Smooth muscle cell (in vitro differentiated cells): Measurements from ENCODE around the gene GJB1. TPM values are rescaled to one million over a fixed set of nuclear protein-coding genes. Genes with fewer than 3 reads are reported as not detected.
A peak's percentile ranks its signal among the peaks of the same experiment; 100 is the strongest.

Experiments
- DNase-seq: peaks from one replicate; lab custom pipeline; 2025; ENCODE audit not compliant: unreplicated experiment; lab: John Stamatoyannopoulos, UW
- H2AFZ ChIP-seq: fragments of 200-600 bp; sonication (generic); 2 replicates; pipeline ENCODE4 v1.6.0; 2016; ENCODE audit warnings: antibody characterized with exemption, low read depth, mild to moderate bottlenecking
- H3F3A ChIP-seq: fragments of 200-600 bp; sonication (generic); 2 replicates; pipeline ENCODE4 v1.6.0; 2017; ENCODE audit warnings: antibody characterized with exemption, low read depth
- H3K27ac ChIP-seq: fragments of 200-600 bp; sonication (generic); 2 replicates; pipeline ENCODE4 v1.5.1; 2016; ENCODE audit warnings: low read depth, mild to moderate bottlenecking
- H3K27me3 ChIP-seq: fragments of 200-600 bp; sonication (generic); 2 replicates; pipeline ENCODE4 v1.6.1; 2016; ENCODE audit warnings: low read depth, mild to moderate bottlenecking
- H3K36me3 ChIP-seq: fragments of 200-600 bp; sonication (generic); 2 replicates; pipeline ENCODE4 v1.5.1; 2016; ENCODE audit warnings: low read depth
- H3K4me1 ChIP-seq: fragments of 200-600 bp; sonication (generic); 2 replicates; pipeline ENCODE4 v1.5.1; 2016; ENCODE audit warnings: low read depth
- H3K4me2 ChIP-seq: fragments of 200-600 bp; sonication (generic); 2 replicates; pipeline ENCODE4 v1.6.0; 2016; ENCODE audit warnings: mild to moderate bottlenecking
- H3K4me3 ChIP-seq: fragments of 200-600 bp; sonication (generic); 2 replicates; pipeline ENCODE4 v1.5.1; 2016; ENCODE audit warnings: mild to moderate bottlenecking
- H3K79me2 ChIP-seq: fragments of 200-600 bp; sonication (generic); 2 replicates; pipeline ENCODE4 v1.6.0; 2016; ENCODE audit warnings: low read depth, mild to moderate bottlenecking
- H3K9ac ChIP-seq: fragments of 200-600 bp; sonication (generic); 2 replicates; pipeline ENCODE4 v1.6.0; 2016; ENCODE audit warnings: low read depth
- H3K9me3 ChIP-seq: fragments of 200-600 bp; sonication (generic); replicated peaks from 2 replicates; pipeline ENCODE4 v1.5.1; 2016; ENCODE audit warnings: low read depth
- H4K20me1 ChIP-seq: fragments of 200-600 bp; sonication (generic); 2 replicates; pipeline ENCODE4 v1.6.0; 2016; ENCODE audit warnings: low read depth
- CTCF ChIP-seq: fragments of 200-600 bp; sonication (generic); IDR thresholded peaks from 2 replicates; pipeline ENCODE4 v1.5.1; 2017; ENCODE audit warnings: borderline replicate concordance, mild to moderate bottlenecking, antibody characterized with exemption; ENCODE audit not compliant: insufficient read depth, poor library complexity, severe bottlenecking
- WGBS: methylation state at CpG from one replicate; pipeline ENCODE4 v1.1.7; 2016; ENCODE audit warnings: low lambda C conversion rate; 5-methylcytosine and 5-hydroxymethylcytosine counted together
- polyA plus RNA-seq: library from polyadenylated mRNA; unstranded; fragments of >200 nt; fragmentation: Nextera tagmentation; extraction: Ambion mirVana; gene quantifications from 2 replicates; pipeline ENCODE4 v1.2.1, GENCODE V29; 2016
- total RNA-seq: library from RNA; depleted of rRNA; stranded (reverse); fragments of >200 nt; gene quantifications from 2 replicates; pipeline ENCODE4 v1.2.3, GENCODE V29; 2014

Gene GJB1
- total and polyA plus RNA-seq, 2 experiments from 2014 or later, result not detected

- Histone ChIP-seq H4K20me1 (no peaks in the 10 kb centered on the region), H3K4me3 (peak overlapping the region; percentile 88), H3K4me2 (peak overlapping the region; percentile 81), H3K27me3 (no peaks in the 10 kb centered on the region), H3K9me3 (no peaks in the 10 kb centered on the region), H3K9ac (no peak overlapping the region), H3K27ac (no peak overlapping the region), H3K79me2 (no peaks in the 10 kb centered on the region), H3K4me1 (no peaks in the 10 kb centered on the region), H3F3A (no peaks in the 10 kb centered on the region), H3K36me3 (no peaks in the 10 kb centered on the region), H2AFZ (no peak overlapping the region)
- no peak for TF ChIP-seq CTCF
- 44% methylated on average over 6 of the region's 8 CpGs for WGBS
- DNase-seq, result no peak
Measured at GRCh38 chrX:71251466-71251973, 28.5 kb downstream of the GJB1 start.

GRCh38 chrX:71252221-71252620, 29.2 kb downstream of the GJB1 start:
- Histone ChIP-seq H3K9ac (no peak overlapping the region), H3K79me2 (no peaks in the 10 kb centered on the region)
- TF ChIP-seq CTCF, result no peak

GRCh38 chrX:71253253-71254091, 30.4 kb downstream of the GJB1 start:
- Histone ChIP-seq H3K79me2 (no peaks in the 10 kb centered on the region), H3K4me2 (peak overlapping the region; percentile 81), H3K36me3 (no peaks in the 10 kb centered on the region), H3K27me3 (no peaks in the 10 kb centered on the region), H3K9me3 (no peaks in the 10 kb centered on the region), H3F3A (no peaks in the 10 kb centered on the region), H3K9ac (peak overlapping the region; percentile 74), H2AFZ (no peak overlapping the region), H4K20me1 (no peaks in the 10 kb centered on the region), H3K27ac (no peak overlapping the region), H3K4me1 (no peaks in the 10 kb centered on the region), H3K4me3 (peak overlapping the region; percentile 88)
- 32% methylated on average over 18 of the region's 35 CpGs for WGBS
- peak; percentile 41 for TF ChIP-seq CTCF
- peak; percentile 6 for DNase-seq

More at GRCh38 chrX:71252221-71252620, 29.2 kb downstream of the GJB1 start:
- Histone ChIP-seq H3K27me3 (no peaks in the 10 kb centered on the region), H3K27ac (no peak overlapping the region), H3K4me3 (peak overlapping the region; percentile 88), H3K36me3 (no peaks in the 10 kb centered on the region), H3K4me2 (peak overlapping the region; percentile 81), H4K20me1 (no peaks in the 10 kb centered on the region), H3K9me3 (no peaks in the 10 kb centered on the region), H3K4me1 (no peaks in the 10 kb centered on the region), H3F3A (no peaks in the 10 kb centered on the region), H2AFZ (no peak overlapping the region)
- DNase-seq, result no peak
- WGBS, result 50% methylated on average over 1 of the region's 2 CpGs
